GM03348 (cell line): ENCODE data around the gene AMY2B.
"Not testable (repeated sequence)": the region's sequence is repeated elsewhere in the genome, so short reads cannot be mapped to it uniquely, and the experiment has no call there.

Experiments
- DNase-seq: peaks from one replicate; pipeline ENCODE4 v3.0.0; 2012; ENCODE audit warnings: low spot score

AMY2B gene

DNA sequence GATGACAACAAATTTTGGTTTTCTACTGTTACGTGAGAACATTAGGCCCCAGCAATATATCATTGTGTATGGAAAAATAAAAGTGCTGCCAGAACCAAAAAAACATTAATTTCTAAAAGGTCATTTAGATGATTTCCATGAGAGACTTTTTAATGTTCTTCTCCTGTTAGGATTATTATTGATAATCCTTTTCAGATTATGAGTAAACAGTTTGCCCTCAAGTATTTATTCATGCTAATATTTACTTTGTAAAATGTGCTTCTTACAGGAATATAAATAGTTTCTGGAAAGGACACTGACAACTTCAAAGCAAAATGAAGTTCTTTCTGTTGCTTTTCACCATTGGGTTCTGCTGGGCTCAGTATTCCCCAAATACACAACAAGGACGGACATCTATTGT lies at the start of gene AMY2B:
TSS of gene AMY2B (plus strand) at position 301 of the 400 bp plus-strand sequence. CDS start at position 315, 14 bp downstream.
- not testable (repeated sequence) for DNase-seq

DNA sequence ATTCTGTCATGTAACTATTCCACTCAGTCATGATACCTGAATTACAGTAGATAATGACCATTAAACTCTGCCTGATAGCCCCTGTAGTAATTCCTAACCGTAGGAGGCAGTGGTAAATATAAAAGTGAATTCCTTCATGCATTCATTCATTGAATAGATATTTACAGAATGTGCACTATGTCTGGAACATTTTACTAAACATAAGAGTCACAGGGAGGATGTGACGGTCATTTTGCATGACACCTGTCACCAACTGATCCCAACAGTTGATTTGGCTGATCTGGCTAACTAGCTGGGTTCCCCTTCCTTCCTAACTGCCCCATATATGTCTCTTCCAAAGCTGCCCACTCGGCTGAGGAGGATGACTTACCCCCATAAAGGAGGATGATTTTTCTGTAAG lies 48.0 kb upstream of the AMY2B start:
- DNase-seq, result no peak

DNA sequence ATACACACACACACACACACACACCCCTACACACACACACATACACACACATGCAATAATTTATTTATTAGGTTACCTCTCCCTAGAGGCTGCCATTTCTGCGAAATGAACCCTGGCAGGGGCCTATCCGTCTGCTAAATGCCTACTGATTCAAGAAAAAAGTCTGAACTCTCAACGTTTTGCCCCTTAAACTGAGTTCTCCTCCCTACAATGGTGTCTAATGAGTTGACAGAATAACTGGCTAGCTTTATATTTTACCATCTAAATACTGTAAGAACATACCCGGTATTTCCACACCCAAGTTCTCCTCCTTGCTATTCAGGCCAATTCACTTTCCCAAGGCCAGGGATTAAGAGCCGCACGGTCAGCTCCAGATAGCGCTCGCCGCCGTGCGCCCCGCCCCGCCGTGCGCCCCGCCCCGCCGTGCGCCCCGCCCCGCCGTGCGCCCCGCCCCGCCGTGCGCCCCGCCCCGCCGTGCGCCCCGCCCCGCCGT lies 46.2 kb upstream of the AMY2B start:
- peak; percentile 66 for DNase-seq

DNA sequence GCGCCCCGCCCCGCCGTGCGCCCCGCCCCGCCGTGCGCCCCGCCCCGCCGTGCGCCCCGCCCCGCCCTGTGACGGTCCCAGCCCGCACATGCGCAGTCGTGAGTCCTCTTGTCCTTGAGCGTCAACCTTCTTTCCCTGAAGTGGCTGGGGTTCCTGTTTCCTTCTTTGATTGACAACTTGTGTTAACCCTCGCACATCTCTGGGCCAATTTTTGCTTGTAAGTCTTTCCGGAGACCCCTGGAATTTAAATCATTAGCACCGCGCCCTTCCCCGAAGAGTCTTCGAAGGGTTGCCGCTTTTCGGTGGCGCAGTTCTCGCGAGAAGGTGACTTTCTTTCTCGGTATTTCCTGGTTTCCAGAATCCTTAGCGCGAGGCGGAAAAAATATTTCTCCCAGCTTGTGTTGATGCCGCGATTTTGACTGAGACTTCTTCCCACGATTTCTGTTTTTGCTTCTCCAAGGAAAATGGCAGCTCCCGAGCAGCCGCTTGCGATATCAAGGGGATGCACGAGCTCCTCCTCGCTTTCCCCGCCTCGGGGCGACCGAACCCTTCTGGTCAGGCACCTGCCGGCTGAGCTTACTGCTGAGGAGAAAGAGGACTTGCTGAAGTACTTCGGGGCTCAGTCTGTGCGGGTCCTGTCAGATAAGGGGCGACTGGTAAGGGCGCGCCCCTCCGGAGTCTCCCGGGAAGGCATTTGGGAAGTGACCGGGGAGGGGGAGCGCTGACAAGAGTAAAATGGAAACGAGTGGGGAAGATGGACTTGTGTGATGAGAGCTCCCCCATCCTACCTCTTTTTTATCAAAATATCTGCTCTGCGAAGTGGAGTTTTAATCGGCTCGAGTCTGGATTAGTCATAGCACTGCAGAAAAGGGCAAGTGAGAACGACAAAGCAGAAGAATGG lies 45.5 kb upstream of the AMY2B start, which contains the start of gene RNPC3:
TSS of gene RNPC3 (plus strand) at position 93 of the 901 bp plus-strand sequence. CDS start at position 465, 372 bp downstream.
- DNase-seq, result peak; percentile 94

DNA sequence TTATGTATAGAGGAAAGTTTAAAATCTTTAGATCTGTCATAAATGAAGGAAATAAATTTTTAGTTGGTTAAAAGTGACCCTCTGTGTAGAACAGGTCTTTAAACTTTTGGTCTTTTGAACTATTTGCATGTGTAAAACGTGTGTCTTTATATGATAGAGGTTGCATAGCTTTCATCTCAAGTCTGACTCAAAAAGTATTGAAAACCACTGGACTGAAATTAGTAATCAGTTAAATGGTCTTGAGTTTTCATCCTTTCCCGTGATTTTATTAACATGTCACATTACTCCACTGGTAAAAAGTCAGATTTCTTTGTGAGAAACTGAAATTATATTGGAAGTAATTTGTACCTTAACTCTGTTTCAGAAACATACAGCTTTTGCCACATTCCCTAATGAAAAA lies 44.1 kb upstream of the AMY2B start:
- DNase-seq, result no peak

DNA sequence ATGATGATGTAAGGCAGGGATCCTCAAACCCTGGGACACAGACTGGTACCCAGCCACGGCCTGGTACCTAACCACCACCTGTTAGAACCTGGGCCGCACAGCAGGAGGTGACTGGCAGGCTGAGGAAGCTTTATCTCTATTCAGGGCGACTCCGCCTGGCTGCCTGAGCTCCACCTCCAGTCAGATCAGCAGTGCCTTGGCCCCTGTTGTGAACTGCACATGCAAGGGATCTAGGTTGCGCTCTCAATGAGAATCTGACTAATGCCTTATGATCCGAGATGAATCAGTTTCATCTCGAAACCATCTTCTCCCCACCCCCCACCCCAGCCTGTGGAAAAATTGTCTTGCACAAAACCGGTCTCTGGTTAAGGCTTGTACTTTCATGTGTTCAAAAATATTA lies 41.6 kb upstream of the AMY2B start:
- DNase-seq, result no peak

DNA sequence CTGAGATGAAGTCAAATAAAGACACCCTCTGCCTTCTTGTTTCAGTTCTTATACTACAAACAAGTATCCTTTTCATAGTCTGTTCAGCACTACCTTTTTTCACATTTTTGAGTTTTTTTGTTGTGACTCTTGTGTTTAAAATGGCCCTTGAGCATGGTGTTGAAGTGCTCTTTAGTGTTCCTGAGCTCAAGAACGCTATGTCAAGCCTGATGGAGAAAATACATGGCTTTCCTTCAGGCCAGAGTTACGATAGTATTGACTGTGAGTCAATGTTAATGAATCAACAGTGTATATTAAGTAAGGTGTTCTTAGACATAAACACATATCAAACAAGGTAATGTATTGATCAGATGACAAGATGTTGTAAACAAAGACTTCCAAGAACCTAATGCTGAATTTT lies 33.2 kb upstream of the AMY2B start:
- DNase-seq, result no peak

DNA sequence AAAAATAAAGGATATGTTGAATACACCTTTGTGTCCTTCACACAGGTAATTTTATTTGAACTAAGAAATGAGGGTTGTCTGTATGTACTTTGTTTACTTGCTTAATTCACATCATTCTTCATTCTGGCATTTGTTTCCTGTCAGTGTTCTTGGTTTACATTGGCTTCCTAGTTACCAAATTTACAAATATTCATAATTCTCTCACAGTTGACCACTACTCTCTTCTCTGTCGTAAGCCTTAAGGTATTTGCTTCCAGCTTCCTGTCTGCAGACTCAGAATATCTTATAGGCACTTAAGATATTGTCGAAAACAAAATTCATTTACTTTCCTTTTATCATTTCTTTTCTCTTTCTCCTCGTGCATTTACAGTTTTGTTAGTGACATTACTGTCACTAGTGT lies 30.0 kb upstream of the AMY2B start:
- no peak for DNase-seq

DNA sequence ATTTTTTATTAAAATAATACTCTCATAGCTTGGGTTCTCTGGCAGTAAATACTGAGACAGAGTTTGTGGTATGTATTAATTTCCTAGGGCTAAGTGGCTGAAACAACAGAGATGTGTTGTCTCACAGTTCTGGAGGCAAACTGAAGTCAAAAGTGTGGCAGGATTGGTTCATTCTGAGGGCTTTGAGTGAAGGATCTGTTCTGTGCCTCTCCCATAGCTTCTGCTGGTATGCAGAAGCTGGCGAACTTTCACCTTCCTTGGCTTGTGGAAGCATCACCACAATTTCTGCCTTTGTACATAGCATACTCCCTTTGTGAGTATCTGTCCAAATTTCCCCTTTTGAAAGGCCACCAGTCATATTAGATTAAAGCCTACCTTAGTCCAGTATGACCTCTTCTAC lies 24.9 kb upstream of the AMY2B start:
- no peak for DNase-seq

DNA sequence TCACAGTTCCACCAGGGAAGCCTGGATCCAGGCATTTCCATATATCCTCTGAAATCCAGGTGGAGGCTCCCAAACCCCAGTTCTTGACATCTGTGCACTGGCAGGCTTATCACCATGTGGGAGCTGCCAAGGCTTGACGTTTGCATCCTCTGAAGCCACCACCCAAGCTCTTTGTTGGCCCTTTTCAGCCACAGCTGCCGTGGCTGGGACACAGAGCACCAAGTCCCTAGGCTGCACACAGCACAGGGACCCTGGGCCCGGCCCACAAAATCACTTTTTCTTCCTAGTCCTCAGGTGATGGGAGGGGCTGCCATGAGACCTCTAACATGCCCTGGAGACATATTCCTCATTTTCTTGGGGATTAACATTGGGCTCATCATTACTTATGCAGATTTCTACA lies 23.5 kb upstream of the AMY2B start:
- no peak for DNase-seq

DNA sequence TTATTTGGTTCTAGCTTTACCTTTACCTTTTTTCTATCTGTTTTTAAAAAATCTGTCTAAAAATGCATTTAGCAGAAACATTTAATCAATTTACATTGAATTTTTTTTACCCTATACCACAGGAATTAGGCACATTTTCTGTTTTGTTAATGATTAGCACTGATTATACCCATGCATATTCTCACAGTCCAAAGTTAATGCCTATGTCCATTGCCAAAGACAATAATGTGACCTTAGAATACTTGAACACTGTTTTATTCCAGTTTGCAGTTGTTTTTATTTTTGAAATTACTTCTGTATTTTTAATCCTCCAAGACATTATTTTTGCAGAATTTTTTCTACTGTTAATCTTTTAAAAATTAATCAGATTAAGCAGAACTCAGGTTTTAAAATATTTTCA lies 11.0 kb upstream of the AMY2B start:
- DNase-seq, result no peak

DNA sequence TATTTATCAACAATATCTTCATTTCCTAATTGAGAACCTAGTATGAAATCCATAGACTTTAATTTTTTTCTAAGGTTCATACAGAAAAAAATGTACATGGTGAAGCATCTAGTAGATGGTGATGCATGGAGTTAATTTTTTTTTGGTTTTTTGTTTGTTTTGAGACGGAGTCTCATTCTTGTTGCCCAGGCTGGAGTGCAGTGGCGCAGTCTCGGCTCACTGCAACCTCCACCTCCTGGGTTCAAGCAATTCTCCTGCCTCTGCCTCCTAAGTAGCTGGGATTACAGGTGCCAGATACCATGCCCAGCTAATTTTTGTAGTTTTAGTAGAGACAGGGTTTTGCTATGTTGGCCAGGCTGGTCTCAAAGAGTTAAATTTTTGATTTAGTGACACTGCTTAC lies 10.3 kb upstream of the AMY2B start:
- DNase-seq, result not testable (repeated sequence)

DNA sequence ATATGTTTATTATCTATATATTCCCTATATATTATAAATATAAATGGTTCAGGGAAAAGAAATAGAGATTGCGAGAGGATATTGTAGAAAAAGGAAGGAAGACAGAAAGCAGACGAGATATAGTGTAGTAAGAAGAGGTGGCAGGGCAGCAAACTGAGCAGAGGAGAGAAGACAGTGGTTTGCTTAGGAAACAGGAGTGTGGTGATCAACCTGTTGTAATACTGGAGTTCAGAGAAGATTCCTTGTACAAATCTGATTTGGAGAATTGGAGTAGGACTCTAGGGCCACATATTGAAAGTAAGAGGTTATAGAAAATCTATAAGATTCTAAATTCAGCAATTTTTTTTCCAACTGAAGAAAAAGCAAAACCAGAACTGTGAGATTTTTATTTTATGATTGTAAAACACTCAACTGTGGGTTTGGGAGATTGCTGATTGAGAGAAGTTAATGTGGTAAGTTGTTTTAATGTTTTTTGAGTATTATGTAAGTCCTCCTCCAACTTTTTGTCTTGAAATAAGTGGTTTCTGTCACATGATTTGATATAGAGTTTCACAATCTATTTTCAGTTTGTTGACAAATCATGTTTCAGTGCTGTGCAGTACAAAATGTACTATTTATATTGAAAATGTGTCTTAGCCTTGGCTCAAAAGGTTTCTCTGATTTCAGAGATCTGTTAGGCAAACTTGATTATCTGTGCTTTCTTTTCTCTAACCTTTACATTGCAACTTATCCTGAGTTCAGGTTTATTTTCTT lies 9.6 kb upstream of the AMY2B start:
- DNase-seq, result peak; percentile 4

DNA sequence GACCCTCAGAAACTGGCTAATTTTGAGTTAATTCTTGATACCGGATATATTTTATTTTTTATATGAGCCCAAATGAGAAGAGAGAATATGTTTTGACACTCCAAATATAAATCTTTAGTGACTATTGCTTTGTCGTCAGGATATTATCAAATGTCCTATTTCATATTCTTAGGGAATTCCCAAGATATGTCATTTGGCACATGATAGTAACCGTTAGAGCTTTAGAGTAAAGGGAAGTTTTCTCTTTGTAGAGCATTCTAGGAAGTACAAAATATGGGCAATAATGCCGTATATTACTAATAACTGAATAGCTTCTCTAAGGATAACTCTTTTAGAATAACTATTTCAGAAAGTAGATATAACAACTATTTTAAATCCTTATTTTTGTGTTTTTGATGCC lies 8.3 kb upstream of the AMY2B start:
- DNase-seq, result no peak

DNA sequence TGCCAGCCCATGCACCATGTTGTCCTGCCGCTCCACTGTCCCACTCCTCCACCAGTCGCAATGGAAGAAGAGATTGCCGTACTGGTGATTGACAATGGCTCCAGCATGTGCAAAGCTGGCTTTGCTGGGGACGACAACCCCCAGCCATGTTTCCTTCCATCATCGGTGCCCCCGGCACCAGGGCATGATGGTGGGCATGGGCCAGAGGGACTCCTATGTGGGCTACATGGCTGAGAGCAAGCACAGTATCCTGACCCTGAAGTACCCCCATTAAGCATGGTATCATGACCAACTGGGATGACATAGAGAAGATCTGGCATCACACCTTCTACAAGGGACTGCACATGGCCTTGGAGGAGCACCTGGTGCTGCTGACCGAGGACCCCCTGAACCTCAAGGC lies 1.9 kb upstream of the AMY2B start:
- DNase-seq, result no peak

DNA sequence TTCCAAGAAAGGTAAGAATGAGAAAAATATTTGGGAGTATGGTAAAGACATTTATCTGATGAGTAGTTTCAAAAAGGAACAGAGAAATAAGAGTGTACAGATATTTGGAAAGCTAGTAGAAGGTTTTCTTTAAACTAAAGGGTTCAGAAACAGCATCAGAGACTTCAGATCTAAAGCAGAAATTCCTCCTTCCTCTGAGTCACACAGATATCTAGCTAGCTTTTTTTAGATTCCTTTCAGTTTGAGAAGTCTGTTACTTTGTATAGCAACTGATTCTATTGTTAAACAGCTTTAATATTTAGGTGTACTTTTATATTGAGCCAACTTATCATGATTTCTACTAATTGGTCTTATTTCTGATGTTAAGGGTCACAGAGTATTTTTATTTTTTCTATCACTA lies 4.7 kb downstream of the AMY2B start:
- DNase-seq, result no peak

DNA sequence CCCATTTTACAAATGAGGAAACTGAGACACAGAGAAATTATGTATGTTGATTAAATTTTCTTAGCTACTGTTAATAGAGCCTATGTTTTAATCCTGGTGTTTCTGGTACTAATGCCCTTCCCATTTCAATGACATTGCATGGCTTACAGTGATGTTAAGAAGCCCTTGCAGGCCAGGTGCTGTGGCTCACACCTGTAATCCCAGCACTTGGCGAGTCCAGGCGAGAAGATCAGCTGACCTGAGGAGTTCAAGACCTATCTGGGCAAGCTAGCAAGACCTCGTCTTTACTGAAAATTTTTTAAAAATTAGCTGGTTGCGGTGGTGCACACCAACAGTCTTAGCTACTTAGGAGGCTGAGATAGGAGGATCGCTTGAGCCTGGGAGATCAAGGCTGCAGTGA lies 5.4 kb downstream of the AMY2B start:
- DNase-seq, result not testable (repeated sequence)

DNA sequence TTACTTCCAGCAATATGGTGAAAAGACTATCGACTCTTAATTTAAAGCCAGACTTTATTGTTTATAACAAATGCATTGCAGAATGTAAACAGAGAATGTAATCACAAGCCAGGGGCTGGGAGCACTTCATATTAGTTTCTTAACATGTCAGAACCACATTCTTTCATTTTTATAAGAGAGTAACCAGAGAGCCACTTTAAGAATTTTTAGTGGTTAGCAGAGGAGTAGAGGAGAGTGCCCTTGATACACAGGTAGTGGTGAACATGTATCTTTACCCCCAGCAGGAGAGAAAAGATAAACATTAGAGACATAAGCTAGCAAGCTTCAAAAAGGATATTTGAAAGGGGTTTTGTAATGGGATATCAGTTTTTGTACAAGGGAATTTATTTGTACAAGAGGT lies 11.1 kb downstream of the AMY2B start:
- no peak for DNase-seq

DNA sequence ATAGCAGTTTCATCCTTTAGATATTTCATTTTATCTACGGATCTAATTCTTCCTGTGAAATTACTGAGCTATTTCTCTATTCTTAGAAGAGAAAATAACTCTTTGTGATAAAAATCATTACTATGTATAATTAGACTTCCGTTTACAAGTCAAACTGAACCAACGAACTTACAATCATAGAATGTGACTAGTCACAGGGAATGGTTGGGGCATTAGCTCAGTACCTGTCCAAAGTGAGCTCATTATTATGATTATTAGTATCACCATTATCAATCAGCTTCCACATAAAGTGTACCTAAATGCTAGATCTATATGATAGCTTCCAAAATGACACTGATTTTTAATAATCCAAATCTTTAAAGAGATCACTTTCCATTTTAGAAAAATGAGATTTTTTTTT lies 12.5 kb downstream of the AMY2B start:
- no peak for DNase-seq

DNA sequence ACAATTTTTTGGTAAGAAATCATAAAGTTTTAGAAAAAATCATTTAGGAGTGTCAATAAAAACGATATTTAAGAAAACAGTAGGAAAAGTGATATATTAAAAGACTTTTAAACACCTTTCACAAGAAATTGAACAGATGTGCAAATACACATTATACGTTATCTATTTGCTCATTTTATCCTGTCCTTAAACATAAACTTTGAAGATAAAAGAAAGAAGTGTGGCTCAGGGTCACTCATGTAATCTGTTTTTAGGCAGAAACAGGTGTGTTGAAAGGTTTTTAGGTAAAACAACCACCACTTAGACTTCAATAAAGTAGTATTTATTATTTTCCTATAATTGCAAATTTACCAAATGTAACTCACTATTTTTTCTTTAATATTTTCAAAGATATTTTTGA lies 13.1 kb downstream of the AMY2B start:
- no peak for DNase-seq

DNA sequence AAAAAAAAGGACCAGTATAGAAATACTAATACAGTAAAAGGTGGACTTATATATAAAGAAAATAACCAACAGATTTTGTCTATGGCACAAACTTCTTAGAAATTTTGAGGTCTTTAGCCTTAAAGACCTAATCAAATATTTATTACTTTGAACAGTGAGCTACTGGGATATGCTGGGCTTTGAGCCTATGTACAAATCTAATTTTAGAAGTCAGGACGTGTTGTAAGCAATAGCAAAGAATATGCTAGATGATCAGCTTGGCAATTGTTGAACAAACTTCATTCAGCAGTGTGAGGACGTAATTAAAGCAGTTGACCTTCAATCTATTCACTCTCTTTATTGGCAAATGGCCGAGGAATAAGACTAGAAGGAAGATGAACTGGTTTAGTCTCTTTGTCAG lies 31.4 kb downstream of the AMY2B start:
- DNase-seq, result not testable (repeated sequence)

DNA sequence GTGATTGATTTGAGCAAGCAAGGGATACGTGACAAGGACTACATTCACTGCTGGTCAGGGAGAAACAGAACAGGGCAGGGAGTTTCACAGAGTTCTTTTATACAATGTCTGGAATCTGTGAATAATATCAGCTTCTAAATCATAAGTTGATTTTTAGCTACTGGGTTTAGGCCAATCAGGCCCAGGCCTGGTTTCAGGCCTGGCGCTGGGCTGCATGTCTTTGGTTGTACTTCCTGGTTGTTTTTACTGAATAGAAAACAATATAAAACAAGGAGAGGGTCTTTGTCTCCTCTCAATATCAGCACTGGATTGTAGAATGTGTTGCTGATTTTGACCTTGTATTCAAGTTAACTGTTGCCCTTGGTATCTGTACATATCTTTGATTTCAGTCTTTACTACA lies 45.0 kb downstream of the AMY2B start:
- no peak for DNase-seq

DNA sequence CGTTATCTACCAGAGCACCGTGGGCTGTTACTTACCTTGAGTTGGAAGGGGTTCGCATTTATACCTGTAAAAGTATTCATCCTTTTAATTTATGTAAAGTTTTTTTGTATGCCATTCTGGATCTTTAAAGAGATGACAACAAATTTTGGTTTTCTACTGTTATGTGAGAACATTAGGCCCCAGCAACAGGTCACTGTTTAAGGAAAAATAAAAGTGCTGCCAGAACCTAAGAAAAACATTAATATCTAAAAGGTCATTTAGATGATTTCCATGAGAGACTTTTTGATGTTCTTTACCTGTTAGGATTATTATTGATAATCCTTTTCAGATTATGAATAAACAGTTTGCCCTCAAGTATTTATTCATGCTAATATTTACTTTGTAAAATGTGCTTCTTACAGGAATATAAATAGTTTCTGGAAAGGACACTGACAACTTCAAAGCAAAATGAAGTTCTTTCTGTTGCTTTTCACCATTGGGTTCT lies 45.6 kb downstream of the AMY2B start, which contains the start of gene AMY2A:
TSS of gene AMY2A (plus strand) at position 434 of the 484 bp plus-strand sequence. CDS start at position 448, 14 bp downstream.
- DNase-seq, result not testable (repeated sequence)
